Measurements from ENCODE around the gene KRT6B.
A peak's percentile ranks its signal among the peaks of the same experiment; 100 is the strongest.

Gene KRT6B

DNA sequence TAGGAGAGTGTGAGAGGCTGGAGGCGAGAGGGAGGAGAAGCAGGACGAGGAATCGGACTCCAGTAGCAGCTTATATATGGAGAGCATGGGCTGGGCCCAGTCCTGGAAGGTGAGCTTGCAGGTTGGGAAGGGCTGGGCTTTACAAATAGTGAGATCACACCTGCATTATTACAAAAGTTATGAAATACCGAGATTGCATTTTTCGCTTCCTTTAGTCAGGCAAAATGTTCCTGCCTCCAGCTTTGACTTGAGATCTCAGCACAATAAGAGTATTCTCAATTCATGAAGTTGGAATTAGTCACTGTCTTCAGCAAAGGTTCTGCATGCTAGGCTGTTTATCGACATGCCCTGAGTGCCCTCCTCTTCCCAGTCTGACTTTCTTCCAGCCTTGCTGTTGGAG, at the start of gene KRT6B:
Gene KRT6B (minus strand): TSS at position 46 of the 400 bp plus-strand sequence. CDS start 68 bp downstream, outside the sequence.
- POLR2A ChIA-PET: no interaction called here
- Histone ChIP-seq H3K27ac (ENCODE audit: extremely low read depth, low read depth, low read length) (no peak within 1 kb of the TSS), H3K4me1 (ENCODE audit: control insufficient read depth, insufficient read depth, low read length) (peaks cover 3% of the 10 kb centered on the region; the same call in 1 of the 2 replicates), H3K4me3 (ENCODE audit: low read depth, low read length) (no peak within 1 kb of the TSS), H3K9me3 (ENCODE audit: control insufficient read depth, insufficient read depth, low read depth, low read length) (no peaks in the 10 kb centered on the region), H3K36me3 (ENCODE audit: control insufficient read depth in 2 of 2, insufficient read depth in 1 of 2, low read length in 2 of 2) (no peaks in the 10 kb centered on the region)
- TF ChIP-seq ZNF302 (tag by site-specific recombination; IDR thresholded peaks at IDR 0.05; ENCODE audit: low read depth): no peak
- TF ChIP-seq ZNF112 (tag by site-specific recombination; IDR thresholded peaks at IDR 0.05): no peak
- TF ChIP-seq, protein P1, sequence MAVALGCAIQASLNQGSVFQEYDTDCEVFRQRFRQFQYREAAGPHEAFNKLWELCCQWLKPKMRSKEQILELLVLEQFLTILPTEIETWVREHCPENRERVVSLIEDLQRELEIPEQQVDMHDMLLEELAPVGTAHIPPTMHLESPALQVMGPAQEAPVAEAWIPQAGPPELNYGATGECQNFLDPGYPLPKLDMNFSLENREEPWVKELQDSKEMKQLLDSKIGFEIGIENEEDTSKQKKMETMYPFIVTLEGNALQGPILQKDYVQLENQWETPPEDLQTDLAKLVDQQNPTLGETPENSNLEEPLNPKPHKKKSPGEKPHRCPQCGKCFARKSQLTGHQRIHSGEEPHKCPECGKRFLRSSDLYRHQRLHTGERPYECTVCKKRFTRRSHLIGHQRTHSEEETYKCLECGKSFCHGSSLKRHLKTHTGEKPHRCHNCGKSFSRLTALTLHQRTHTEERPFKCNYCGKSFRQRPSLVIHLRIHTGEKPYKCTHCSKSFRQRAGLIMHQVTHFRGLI (tag by site-specific recombination; IDR thresholded peaks at IDR 0.05): no peak
- TF ChIP-seq ZNF266 (tag by site-specific recombination; IDR thresholded peaks at IDR 0.05; ENCODE audit: low read depth): no peak
- TF ChIP-seq, protein P2, sequence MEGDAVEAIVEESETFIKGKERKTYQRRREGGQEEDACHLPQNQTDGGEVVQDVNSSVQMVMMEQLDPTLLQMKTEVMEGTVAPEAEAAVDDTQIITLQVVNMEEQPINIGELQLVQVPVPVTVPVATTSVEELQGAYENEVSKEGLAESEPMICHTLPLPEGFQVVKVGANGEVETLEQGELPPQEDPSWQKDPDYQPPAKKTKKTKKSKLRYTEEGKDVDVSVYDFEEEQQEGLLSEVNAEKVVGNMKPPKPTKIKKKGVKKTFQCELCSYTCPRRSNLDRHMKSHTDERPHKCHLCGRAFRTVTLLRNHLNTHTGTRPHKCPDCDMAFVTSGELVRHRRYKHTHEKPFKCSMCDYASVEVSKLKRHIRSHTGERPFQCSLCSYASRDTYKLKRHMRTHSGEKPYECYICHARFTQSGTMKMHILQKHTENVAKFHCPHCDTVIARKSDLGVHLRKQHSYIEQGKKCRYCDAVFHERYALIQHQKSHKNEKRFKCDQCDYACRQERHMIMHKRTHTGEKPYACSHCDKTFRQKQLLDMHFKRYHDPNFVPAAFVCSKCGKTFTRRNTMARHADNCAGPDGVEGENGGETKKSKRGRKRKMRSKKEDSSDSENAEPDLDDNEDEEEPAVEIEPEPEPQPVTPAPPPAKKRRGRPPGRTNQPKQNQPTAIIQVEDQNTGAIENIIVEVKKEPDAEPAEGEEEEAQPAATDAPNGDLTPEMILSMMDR (tag by site-specific recombination; IDR thresholded peaks at IDR 0.05): no peak
- TF ChIP-seq ZNF433 (tag by site-specific recombination; IDR thresholded peaks at IDR 0.05; ENCODE audit: low read depth): no peak
- no peak for TF ChIP-seq ZNF138 (tag by site-specific recombination; IDR thresholded peaks at IDR 0.05; ENCODE audit: borderline replicate concordance)
- no peak for TF ChIP-seq ZNF366 (tag by site-specific recombination; conservative IDR thresholded peaks at IDR 0.05)
- no peak for TF ChIP-seq EGR2 (tag by site-specific recombination; IDR thresholded peaks at IDR 0.05; ENCODE audit: low read depth)
- TF ChIP-seq SCRT2 (tag by site-specific recombination; IDR thresholded peaks at IDR 0.05): no peak
- TF ChIP-seq ZNF747 (tag by site-specific recombination; IDR thresholded peaks at IDR 0.05): no peak
- TF ChIP-seq HOXA7 (CRISPR knock-in tag; IDR thresholded peaks at IDR 0.05; ENCODE audit: borderline replicate concordance): no peak
- TF ChIP-seq ZNF792 (tag by site-specific recombination; IDR thresholded peaks at IDR 0.05): no peak
- no peak for TF ChIP-seq ZNF292 (tag by site-specific recombination; IDR thresholded peaks at IDR 0.05; ENCODE audit: borderline replicate concordance, low read depth)
- TF ChIP-seq, protein P3, sequence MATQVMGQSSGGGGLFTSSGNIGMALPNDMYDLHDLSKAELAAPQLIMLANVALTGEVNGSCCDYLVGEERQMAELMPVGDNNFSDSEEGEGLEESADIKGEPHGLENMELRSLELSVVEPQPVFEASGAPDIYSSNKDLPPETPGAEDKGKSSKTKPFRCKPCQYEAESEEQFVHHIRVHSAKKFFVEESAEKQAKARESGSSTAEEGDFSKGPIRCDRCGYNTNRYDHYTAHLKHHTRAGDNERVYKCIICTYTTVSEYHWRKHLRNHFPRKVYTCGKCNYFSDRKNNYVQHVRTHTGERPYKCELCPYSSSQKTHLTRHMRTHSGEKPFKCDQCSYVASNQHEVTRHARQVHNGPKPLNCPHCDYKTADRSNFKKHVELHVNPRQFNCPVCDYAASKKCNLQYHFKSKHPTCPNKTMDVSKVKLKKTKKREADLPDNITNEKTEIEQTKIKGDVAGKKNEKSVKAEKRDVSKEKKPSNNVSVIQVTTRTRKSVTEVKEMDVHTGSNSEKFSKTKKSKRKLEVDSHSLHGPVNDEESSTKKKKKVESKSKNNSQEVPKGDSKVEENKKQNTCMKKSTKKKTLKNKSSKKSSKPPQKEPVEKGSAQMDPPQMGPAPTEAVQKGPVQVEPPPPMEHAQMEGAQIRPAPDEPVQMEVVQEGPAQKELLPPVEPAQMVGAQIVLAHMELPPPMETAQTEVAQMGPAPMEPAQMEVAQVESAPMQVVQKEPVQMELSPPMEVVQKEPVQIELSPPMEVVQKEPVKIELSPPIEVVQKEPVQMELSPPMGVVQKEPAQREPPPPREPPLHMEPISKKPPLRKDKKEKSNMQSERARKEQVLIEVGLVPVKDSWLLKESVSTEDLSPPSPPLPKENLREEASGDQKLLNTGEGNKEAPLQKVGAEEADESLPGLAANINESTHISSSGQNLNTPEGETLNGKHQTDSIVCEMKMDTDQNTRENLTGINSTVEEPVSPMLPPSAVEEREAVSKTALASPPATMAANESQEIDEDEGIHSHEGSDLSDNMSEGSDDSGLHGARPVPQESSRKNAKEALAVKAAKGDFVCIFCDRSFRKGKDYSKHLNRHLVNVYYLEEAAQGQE (tag by site-specific recombination; IDR thresholded peaks at IDR 0.05): no peak
- TF ChIP-seq GLIS2 (tag by site-specific recombination; IDR thresholded peaks at IDR 0.05): no peak
- CTCF ChIA-PET: no interaction called here

DNA sequence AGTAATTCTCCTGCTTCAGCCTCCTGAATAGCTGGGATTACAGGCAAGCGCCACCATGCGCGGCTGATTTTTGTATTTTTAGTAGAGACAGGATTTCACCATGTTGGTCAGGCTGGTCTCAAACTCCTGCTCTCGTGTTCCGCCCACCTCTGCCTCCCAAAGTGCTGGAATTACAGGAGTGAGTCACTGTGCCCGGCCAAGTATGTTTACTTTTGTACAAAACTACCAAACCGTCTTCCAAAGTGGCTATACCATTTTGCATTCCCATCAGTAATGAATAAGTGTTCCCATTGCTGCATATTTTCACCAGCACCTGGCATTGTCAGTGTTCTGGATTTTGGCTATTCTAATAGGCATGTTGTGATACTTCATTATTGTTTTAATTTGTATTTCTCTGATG, 49.5 kb upstream of the KRT6B start:
- Histone ChIP-seq H3K27ac (ENCODE audit: extremely low read depth, low read depth, low read length) (no peak overlapping the region), H3K4me1 (ENCODE audit: control insufficient read depth, insufficient read depth, low read length) (no peaks in the 10 kb centered on the region; the same call in 1 of the 2 replicates), H3K36me3 (ENCODE audit: control insufficient read depth in 2 of 2, insufficient read depth in 1 of 2, low read length in 2 of 2) (no peaks in the 10 kb centered on the region), H3K4me3 (ENCODE audit: low read depth, low read length) (no peak overlapping the region), H3K9me3 (ENCODE audit: control insufficient read depth, insufficient read depth, low read depth, low read length) (no peaks in the 10 kb centered on the region)
- CTCF ChIA-PET: interaction anchor here (1.0 kb wide), 2 partner anchors 107 to 345 kb away, joined by 3 read pairs; no protein-coding TSS in a partner anchor
- POLR2A ChIA-PET: no interaction called here
- TF ChIP-seq ZNF629 (tag by site-specific recombination; IDR thresholded peaks at IDR 0.05) (no peak), KLF1 (tag by site-specific recombination; IDR thresholded peaks at IDR 0.05) (no peak), ZFHX2 (tag by site-specific recombination; conservative IDR thresholded peaks at IDR 0.05) (peak; percentile 75), ZBTB48 (tag by site-specific recombination; IDR thresholded peaks at IDR 0.05) (no peak), YY2 (tag by site-specific recombination; IDR thresholded peaks at IDR 0.05) (no peak), ZNF701 (tag by site-specific recombination; IDR thresholded peaks at IDR 0.05) (no peak), EGR2 (tag by site-specific recombination; IDR thresholded peaks at IDR 0.05; ENCODE audit: low read depth) (peak; percentile 49), ZNF600 (tag by site-specific recombination; IDR thresholded peaks at IDR 0.05) (no peak)
- TF ChIP-seq, protein P4, sequence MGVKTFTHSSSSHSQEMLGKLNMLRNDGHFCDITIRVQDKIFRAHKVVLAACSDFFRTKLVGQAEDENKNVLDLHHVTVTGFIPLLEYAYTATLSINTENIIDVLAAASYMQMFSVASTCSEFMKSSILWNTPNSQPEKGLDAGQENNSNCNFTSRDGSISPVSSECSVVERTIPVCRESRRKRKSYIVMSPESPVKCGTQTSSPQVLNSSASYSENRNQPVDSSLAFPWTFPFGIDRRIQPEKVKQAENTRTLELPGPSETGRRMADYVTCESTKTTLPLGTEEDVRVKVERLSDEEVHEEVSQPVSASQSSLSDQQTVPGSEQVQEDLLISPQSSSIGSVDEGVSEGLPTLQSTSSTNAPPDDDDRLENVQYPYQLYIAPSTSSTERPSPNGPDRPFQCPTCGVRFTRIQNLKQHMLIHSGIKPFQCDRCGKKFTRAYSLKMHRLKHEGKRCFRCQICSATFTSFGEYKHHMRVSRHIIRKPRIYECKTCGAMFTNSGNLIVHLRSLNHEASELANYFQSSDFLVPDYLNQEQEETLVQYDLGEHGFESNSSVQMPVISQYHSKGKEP (tag by site-specific recombination; IDR thresholded peaks at IDR 0.05): no peak
- TF ChIP-seq, protein P5, sequence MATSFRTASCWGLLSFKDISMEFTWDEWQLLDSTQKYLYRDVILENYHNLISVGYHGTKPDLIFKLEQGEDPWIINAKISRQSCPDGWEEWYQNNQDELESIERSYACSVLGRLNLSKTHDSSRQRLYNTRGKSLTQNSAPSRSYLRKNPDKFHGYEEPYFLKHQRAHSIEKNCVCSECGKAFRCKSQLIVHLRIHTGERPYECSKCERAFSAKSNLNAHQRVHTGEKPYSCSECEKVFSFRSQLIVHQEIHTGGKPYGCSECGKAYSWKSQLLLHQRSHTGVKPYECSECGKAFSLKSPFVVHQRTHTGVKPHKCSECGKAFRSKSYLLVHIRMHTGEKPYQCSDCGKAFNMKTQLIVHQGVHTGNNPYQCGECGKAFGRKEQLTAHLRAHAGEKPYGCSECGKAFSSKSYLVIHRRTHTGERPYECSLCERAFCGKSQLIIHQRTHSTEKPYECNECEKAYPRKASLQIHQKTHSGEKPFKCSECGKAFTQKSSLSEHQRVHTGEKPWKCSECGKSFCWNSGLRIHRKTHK (tag by site-specific recombination; IDR thresholded peaks at IDR 0.05): no peak

Measured in HEK293 (cell line).